Kidney capillary endothelial cell (primary cell): ENCODE results near the gene ZNHIT1.

Experiments
- DNase-seq: peaks from one replicate; pipeline ENCODE4 v3.0.0-alpha.2; 2018; ENCODE audit warnings: low spot score

ZNHIT1 gene

DNA sequence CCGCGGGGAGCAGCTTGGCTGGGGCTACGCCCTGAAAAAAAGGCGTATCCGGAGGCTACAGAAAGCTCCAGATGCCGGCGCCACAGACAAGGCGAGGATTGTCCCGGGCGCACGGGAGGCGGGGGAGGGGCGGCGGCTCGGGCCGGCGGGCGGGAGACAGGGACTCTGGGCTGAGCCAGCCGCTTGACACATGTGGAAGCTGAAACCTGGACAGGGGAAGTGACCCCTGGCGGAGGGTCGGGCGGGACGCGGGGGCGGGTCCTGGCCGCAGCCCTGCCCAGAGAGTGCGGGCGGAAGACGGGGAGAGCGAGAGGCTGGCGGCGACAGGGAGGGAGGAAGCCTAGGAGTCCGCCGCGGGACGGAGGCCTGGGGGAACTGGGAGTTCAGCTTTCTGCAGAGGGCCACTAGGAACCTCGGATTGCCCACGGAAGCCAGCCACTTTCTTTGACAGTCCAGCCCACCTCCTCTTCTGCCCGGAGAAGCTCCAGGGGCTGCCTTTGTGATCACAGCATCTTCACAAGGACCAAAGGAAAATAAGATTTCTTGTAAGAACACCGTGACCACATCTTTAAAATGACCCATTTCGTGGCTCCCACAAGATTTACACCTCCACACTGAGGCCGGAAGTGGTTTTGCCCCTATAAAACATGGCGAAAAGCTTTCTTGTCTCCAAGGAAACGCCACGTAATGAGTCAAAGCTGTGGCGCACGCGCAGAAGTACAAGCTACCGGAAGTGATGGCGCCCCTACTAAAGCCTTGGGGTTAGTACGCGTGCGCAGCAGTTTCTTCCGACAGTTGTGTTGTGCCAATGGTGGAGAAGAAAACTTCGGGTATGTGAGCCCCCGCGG lies at the start of gene ZNHIT1, which contains the start of gene PLOD3:
TSS of gene ZNHIT1 (plus strand) at position 778 of the 848 bp plus-strand sequence. CDS start at position 809, 31 bp downstream.
TSS of gene PLOD3 (minus strand) at position 194 of the 848 bp plus-strand sequence. CDS start 307 bp downstream, outside the sequence.
- peak; percentile 95 for DNase-seq

- DNase-seq, result no peak
Measured at GRCh38 chr7:101168412-101169049, 49.4 kb upstream of the ZNHIT1 start.

GRCh38 chr7:101169110-101169837 lies 48.7 kb upstream of the ZNHIT1 start:
- DNase-seq, result no peak

DNA sequence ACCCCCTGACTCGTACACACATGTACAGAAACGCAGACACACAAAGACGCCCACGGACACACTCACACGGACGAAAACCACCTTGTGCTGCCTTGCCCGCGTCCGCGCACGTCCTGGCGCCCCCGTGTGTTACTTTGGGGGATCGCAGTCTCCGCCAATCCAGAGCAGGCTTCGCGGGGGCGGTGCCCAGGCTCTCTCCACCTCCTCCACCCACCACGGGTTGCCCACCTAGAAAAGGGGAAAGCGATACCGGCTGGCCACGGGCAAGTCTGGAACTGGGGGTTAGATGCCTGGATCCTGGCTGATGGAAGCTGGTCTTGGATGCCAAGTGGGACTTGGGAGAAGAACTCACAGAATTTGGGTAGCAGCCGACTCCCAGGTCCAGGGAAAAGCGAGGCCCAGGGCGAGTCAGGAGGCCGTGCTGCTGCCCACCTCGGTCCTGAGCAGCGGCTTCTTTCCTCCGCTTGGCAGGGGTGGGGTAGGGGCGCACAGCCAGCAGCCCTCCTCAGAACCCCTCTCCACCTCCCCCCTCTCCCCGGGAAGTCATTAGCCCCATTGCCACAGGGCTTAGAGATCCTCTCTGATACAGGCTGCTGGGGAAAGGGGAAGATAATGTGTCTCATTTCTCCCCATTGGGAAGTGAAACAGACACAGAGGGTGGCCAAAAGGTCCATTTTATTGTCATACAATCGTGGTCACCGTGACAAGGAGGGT lies 48.0 kb upstream of the ZNHIT1 start:
- DNase-seq, result peak; percentile 64

DNA sequence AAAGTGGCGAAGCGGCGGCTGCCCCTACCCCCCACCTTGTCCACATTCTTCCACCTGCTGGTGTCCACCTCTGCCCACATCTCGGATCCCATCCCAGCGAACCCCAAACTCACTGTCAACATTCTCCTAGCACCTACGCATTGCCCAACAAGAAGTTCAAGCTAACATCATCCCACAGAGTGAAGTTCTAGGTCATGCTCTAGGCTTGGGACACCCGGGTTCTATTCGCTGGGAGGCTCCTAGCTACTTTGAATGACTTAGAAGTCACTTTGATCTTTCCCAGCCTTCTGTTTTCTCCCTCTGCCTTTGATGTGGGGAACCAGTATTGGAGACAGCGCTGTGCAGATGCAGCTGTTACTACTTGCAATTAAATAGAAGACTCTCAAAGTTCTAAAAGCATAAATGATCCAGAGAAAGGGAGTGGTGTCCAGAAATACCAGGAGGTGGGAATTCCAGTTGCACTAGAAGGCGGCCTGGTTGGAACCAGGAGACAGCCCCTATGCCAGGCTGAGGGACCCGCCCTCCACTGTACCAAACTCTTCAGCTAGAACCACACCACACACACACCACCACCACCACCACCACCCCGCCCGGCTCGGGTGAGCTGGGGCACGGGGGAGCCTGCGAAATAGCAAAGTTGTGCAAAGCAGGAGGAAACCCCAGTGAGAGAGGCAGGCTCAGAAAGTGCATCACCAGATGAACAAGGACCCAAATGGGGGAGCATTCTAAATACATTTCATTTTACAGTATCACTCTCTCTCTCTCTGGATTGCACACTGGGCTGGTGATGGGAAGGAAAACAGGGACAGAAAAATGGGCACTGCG lies 47.1 kb upstream of the ZNHIT1 start:
- no peak for DNase-seq

GRCh38 chr7:101171442-101171837 lies 46.5 kb upstream of the ZNHIT1 start:
- DNase-seq, result no peak

DNA sequence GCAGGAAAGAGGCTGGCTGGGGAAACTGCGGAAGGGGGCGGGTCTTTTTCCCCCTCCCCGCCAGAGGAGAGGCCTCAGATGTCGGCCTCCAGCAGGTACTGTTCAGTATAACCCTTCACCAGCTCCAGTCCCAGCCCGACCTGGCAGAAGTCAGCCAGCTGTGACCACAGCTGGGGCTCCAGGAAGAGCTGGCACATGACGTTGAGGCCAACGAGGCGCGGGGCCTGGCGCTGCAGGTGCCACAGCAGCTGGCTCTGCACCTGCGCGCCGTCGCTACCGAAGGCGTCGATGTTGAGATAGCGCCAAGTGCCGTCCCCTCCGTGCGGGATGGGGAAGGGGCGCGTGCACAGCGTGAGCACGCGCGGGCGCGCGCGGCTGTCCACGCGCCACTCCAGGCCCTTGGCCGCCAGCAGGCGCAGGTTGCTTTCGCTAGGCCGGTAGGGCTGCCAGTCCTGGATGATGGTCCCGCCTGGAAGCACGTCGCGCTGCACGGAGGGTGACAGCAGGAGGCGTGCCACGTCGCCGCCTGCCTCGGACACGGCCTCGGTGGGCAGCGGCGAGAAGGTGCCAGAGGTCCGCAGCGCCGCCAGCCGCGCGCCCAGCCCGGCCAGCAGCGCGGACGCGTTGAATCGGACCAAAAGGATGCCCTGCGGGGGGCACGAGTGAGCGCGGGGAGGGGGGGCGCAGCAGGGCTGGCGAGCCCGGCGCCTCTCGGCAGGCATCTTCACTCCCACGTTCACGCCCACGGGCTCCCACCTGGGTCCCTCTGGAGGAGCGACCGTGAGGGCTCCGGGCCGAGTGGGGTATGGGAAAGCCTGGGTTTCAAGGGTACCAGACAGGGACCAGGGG lies 45.7 kb upstream of the ZNHIT1 start:
- DNase-seq, result no peak

- no peak for DNase-seq
Measured at GRCh38 chr7:101172854-101173751, 44.9 kb upstream of the ZNHIT1 start.

DNA sequence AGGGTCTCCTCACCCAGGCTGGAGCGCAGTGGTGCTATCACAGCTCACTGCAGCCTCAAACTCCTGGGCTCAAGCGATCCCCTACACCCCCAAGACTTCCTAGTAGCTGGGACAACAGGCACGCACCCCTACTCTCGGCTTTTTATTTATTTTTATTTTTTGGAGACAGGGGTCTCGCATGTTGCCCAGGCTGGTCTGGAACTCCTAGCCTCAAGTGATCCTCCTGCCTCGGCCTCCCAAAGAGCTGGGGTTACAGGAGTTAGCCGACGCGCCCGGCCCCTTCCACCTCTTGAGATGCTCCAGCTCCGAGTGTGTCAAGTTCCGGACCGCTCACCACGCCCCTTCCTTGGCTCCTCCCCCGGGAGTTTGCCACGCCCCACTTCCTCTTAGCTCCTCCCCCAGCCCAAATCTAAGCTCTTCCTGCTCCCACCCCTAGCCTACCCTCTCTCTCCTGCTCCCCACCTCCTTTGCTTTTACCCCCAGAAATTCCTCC lies 44.2 kb upstream of the ZNHIT1 start:
- DNase-seq, result no peak

GRCh38 chr7:101174322-101174854 lies 43.6 kb upstream of the ZNHIT1 start:
- DNase-seq, result no peak

DNA sequence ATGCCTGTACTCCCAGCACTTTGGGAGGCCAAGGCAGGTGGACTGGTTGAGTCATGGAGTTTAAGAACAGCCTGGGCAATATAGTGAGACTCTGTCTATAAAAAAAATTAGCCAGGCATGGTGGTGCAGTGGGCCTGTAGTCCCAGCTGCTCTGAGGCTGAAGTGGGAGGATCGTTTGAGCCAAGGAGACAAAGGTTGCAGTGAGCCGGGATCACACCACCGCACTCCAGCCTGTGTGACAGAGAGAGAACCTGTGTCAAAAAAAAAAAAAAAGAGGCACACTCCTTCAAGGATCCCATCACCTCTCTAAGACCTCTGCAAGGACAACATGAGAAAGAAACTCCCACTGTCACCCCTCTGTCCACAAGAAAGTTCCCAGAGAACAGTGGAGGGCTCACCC lies 42.3 kb upstream of the ZNHIT1 start:
- DNase-seq, result no peak

DNA sequence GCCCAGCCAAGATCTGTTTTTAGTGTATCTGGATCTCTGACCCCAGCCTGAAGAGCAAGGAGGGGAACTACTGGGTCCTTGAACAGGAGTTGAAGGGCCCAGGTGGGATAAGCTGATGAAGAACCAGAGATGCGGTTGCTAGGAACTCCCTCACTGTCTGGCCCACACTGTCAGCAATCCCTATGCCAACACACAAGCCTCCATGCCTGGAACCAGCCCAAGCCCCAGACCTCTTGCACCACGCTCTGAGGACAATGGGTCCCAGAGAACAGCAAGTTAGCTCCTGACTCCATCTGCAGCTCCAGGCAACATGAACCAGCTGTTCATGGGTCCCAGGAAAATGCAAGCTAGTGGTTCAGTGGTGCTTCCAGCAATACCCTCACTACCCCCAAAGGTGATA lies 40.3 kb upstream of the ZNHIT1 start:
- no peak for DNase-seq

GRCh38 chr7:101179117-101179516 lies 38.8 kb upstream of the ZNHIT1 start:
- DNase-seq, result no peak

DNA sequence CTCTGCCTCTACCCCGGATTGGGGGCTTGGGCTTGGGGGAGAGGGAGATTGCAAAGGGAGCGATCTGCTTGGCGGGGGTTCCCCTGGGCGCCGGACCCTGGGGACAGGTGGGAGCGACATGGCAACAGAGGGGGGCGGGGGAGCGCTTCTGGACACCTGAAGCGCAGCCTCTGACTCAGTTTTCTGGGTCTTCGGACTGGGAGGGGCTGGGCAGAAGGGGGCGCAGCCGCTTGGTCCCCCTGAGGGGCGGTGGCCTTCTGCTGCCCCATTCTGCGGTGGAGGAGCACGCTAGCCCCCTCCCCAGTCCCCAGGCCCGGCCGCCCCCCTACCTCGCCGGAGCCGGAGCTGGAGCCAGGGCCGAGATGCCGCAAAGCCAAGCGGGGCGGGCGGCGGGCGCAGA lies 38.3 kb upstream of the ZNHIT1 start:
- no peak for DNase-seq

DNA sequence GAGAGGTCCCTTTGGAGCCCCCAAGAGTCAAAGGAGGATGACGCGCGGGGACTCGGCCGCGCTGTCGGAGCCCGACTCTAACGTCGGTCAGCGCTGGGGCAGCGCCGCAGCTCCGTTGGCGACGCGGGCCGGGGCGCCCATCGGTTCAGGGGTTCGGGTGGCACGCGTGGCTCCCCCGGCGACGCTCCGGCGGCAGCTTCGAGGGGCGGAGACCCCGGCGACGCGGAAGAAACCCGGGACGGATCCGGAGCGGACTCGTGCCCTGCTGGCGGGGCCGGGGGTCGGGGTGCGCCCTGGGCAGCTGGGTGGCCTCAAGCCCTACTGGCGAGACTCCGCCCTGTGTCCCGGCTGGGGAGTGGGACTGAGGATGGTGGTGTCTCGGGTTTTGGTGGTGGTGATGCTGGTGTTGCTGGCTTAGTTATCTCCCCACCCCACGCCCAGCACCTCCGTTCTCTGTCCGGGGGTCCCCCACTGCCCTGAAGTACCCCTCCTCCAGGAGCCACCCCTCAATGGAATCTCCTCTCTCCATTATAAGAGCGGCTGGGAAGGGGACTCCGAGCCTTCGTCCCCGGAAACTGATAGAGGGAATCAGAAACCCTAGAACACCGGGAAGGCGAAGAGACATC lies 37.7 kb upstream of the ZNHIT1 start, which contains the start of gene NAT16:
TSS of gene NAT16 (minus strand) at position 164 of the 626 bp plus-strand sequence. CDS start 5,486 bp downstream, outside the sequence.
- no peak for DNase-seq

GRCh38 chr7:101185258-101185839 lies 32.6 kb upstream of the ZNHIT1 start:
- no peak for DNase-seq

DNA sequence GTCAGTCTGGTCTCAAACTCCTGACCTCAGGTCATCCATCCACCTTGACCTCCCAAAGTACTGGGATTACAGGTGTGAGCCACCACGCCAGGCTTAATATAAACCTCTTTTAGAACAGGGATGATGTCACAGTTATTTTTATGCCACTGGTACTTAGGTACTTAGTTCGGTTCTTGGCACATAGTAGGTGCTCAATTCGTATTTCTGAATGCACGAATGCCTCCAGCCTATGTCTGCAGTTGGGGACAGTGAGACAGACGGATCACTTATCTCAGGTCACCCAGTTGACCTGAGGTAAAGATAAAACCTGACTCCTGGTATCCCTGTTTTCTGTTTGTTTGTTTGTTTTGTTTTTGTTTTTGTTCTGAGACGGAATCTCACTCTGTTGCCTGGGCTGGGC lies 31.8 kb upstream of the ZNHIT1 start:
- no peak for DNase-seq
